Thyroid gland (tissue), 4 donors: ENCODE measurements around the gene CCNQ. TPM values are rescaled to one million over a fixed set of nuclear protein-coding genes. Genes with fewer than 3 reads are reported as not detected.

Experiments used
- DNase-seq, 2 donors: peaks; one replicate each; pipeline ENCODE4 v3.0.0-alpha.2; 2019
- H3K27ac ChIP-seq, 3 donors: fragments of 200-600 bp; sonication (generic); 1 replicate in 2 of 3; 2 replicates in 1 of 3; pipeline ENCODE4 v1.5.1; 2016 to 2019; ENCODE audit warnings: mild to moderate bottlenecking in 1 of 3, moderate library complexity in 1 of 3
- H3K27me3 ChIP-seq: fragments of 200-600 bp; sonication (generic); one replicate; pipeline ENCODE4 v1.5.1; 2019
- H3K36me3 ChIP-seq, 2 donors: fragments of 200-600 bp; sonication (generic); one replicate each; pipeline ENCODE4 v1.5.1; 2016 to 2019
- H3K4me1 ChIP-seq, 2 donors: fragments of 200-600 bp; sonication (generic); one replicate each; pipeline ENCODE4 v1.5.1; 2017 to 2019
- H3K4me3 ChIP-seq, 3 donors: fragments of 200-600 bp; sonication (generic); replicated peaks in 1 of 3; 1 replicate in 2 of 3; 2 replicates in 1 of 3; pipeline ENCODE4 v1.5.1; 2016; ENCODE audit warnings: mild to moderate bottlenecking in 1 of 3
- H3K9me3 ChIP-seq: fragments of 200-600 bp; sonication (generic); one replicate; pipeline ENCODE4 v1.5.1; 2017
- POLR2A ChIP-seq, 2 donors: fragments of 450-650 bp; IDR thresholded peaks; one replicate each; pipeline ENCODE4 v1.6.1; 2017; ENCODE audit warnings: antibody characterized with exemption in 2 of 2, mild to moderate bottlenecking in 2 of 2, moderate library complexity in 1 of 2
- whole genome bisulfite sequencing, 2 donors: methylation state at CpG; one replicate each; pipeline ENCODE4 v1.1.5; 2017; 5-methylcytosine and 5-hydroxymethylcytosine counted together
- intact Hi-C: fragments of 100-400 bp; cut with DNase I; formaldehyde crosslinking; loops from one replicate; pipeline ENCODE4 v1.15.1; 2023
- total RNA-seq, 4 donors: library from RNA; depleted of rRNA; stranded (reverse); fragments of >200 nt; gene quantifications; one replicate each; pipeline ENCODE4 v1.2.3, GENCODE V29; 2016
- TF ChIP-seq, protein P1 (sequence below), 6 experiments: fragments of 200-600 bp in 3 of 6; fragments of 450-650 bp in 3 of 6; sonication (generic) in 3 of 6; IDR thresholded peaks; one replicate each; pipeline ENCODE4 v1.5.1; 2016 to 2019; ENCODE audit warnings: antibody characterized with exemption in 6 of 6, mild to moderate bottlenecking in 2 of 6, inconsistent platforms in 1 of 6, moderate library complexity in 1 of 6

Gene CCNQ
- total RNA-seq, 4 donors from 2014 or later, result 22.0 to 43.3 (median 33.0) TPM

DNA sequence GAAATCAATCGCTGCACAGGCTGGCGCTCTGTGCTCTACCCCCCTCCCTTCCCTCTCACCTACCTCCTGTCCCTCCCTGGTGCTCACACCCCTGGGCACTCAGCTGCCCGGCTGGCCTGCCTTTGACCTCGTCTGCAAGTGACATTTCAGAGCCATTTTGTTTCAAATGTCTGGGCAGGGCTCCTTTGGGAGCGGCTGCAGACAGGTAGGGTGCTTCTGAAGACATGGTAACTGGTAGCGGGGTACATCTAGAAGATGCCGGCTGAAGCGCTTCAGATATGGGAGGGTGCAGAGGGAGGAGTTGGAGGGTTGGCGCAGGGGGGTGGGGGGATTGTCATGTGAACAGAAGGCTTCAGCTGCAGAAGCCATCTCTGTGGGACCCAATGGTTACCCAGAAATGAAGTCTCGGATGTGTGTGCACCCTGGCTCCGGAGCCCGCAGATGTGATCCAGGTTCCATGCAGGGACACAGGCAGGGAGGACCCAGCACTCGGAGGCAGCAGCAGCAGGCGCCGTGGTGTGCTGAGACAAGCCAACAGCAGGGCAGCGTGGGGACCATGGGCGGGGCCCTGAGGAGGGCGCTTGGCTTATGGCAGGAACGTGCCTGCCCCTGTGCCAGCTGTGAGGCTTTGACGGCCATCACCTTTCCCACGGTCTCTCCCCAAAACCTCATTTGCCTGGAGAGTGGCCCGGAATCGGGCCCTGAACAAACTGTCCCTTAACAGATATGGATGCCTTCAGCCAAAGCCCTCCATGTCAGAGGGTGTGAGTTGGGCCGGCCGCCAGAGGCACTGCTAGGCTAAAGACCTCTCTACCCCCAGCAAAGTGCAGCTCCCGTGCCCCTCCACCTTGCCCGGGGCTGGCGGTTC lies 40.5 kb upstream of the CCNQ start:
- 79 to 91% methylated on average over 4 to 15 of the region's 28 CpGs for WGBS, 2 donors
- intact Hi-C loops, result no loop called here

DNA sequence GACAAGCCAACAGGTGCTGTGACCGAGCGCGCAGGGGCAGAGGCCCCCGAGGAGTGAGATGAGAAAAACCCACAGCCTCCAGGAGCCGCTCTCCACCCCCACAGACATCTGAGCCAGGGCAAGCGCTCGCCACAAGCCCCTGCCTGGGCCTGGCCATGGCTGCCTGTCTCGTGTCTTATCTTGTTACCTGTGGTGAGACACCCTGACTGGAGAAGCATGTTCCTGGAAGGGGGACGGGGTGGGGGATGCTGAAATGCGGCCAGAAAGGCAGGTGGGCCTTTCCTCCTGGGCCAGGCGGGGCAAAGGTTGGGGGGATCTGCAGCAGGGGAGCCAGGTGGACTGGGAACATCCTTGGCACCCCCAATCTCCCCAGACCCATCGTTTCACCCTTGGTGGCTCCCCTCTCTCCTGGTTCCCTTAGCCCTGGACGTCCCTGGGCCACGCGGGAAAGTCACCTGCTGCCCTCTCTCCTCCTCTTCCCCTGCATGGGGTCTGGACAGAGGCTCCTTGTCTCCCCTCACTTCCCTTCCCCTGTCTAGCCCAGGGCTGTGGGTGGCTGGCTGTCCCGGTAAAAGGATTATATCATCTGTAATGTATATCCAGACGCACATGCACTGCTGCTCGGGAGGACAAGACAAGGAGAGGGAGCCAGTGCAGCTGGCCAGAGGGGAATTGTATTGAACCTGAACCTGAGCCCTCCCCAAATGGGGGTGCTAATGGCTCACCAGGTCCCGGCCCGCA lies 39.7 kb upstream of the CCNQ start:
- H3K36me3 ChIP-seq, result no peaks in the 10 kb centered on the region
- H3K4me1 ChIP-seq, result peaks cover 0 to 7% of the 10 kb centered on the region in 2 donors
- no peak for DNase-seq
- H3K9me3 ChIP-seq, result no peaks in the 10 kb centered on the region
- TF ChIP-seq, protein P1, sequence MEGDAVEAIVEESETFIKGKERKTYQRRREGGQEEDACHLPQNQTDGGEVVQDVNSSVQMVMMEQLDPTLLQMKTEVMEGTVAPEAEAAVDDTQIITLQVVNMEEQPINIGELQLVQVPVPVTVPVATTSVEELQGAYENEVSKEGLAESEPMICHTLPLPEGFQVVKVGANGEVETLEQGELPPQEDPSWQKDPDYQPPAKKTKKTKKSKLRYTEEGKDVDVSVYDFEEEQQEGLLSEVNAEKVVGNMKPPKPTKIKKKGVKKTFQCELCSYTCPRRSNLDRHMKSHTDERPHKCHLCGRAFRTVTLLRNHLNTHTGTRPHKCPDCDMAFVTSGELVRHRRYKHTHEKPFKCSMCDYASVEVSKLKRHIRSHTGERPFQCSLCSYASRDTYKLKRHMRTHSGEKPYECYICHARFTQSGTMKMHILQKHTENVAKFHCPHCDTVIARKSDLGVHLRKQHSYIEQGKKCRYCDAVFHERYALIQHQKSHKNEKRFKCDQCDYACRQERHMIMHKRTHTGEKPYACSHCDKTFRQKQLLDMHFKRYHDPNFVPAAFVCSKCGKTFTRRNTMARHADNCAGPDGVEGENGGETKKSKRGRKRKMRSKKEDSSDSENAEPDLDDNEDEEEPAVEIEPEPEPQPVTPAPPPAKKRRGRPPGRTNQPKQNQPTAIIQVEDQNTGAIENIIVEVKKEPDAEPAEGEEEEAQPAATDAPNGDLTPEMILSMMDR (IDR thresholded peaks at IDR 0.05), result no peak
- TF ChIP-seq POLR2A (IDR thresholded peaks at IDR 0.05), result no peak
- no peak overlapping the region for H3K27ac ChIP-seq
- no peak overlapping the region for H3K4me3 ChIP-seq
- intact Hi-C loops, result no loop called here
- no peaks in the 10 kb centered on the region for H3K27me3 ChIP-seq
- WGBS, 2 donors, result 60 to 79% methylated on average over 3 to 9 of the region's 20 CpGs

More for the DNA sequence above, 40.5 kb upstream of the CCNQ start:
- Histone ChIP-seq H3K4me3 (no peak overlapping the region), H3K27ac (no peak overlapping the region), H3K36me3 (no peaks in the 10 kb centered on the region), H3K9me3 (no peaks in the 10 kb centered on the region), H3K4me1 (peaks cover 0 to 7% of the 10 kb centered on the region in 2 donors), H3K27me3 (no peaks in the 10 kb centered on the region)
- no peak for TF ChIP-seq POLR2A (IDR thresholded peaks at IDR 0.05)
- TF ChIP-seq, protein P1 (IDR thresholded peaks at IDR 0.05), result no peak
- DNase-seq, result no peak

DNA sequence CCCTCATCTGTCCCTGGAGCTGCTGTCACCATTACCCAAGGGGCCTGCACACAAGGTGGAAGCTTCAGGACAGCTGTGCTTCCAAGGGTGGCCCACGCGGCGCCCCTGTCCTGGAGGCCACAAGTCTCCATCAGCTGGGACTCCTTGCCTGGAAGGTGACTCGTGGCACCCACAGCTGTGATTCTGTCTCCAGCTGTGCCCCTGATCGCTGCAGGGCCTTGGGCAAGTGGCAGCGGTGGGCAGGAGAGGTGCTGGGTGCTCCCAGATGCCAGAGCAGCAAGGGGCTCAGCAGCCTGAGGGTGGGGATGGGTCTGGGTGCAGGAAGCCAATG lies 39.1 kb upstream of the CCNQ start:
- TF ChIP-seq POLR2A (IDR thresholded peaks at IDR 0.05), result no peak
- TF ChIP-seq, protein P1 (IDR thresholded peaks at IDR 0.05), result no peak
- Histone ChIP-seq H3K27ac (no peak overlapping the region), H3K4me1 (peaks cover 0 to 7% of the 10 kb centered on the region in 2 donors), H3K9me3 (no peaks in the 10 kb centered on the region), H3K27me3 (no peaks in the 10 kb centered on the region), H3K36me3 (no peaks in the 10 kb centered on the region), H3K4me3 (no peak overlapping the region)
- intact Hi-C loops, result no loop called here
- DNase-seq, result no peak
- 100% methylated on average over 1 of the region's 6 CpGs; no CpG with 5 or more reads in 1 of the 2 donors for WGBS, 2 donors

DNA sequence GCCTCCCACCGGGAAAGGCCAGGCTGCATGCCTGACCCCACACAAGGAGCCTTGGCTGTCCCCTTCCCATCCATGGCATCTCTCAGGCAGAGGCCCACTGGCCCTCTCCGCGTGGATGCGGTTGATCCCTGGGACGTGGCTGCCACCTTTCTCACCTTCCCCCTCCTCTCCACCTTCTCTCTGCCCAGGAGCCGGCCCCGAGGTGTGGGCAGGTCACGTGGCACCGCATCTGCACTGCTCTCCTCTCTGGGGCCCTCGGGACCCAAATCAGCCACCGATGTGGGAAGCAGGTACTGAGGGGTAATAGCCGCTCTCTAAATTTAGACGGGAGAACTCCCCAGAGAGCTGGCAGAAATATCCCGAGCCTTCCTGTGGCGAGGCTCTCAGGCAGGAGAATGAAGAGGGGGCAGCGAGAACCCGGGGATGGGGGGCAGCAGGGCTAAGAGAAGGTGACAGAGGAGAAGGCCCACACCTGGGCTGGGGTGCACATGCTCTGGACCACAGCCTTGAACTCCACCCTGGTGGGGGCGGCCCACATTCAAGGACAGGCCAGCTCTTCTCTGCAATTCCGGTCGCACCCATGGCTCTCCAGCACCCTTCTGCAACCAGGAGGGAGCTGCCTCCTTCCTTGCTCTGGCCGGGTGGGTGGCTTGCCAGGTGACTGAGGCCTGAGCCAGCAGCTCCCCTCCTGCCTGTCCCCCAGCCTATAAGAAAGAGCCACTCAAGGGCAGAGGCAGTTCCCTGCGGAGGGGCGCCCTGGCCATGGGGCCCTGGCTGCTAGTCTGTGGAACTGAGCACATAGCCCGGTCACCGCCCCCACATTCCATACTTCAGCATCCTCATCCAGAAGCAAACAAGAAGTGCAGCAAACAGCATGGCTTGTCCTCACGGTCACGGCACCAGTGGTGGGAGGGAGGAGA lies 38.4 kb upstream of the CCNQ start:
- 67 to 91% methylated on average over 4 to 9 of the region's 27 CpGs for WGBS, 2 donors
- DNase-seq, result no peak
- no peak overlapping the region for H3K27ac ChIP-seq
- H3K36me3 ChIP-seq, result no peaks in the 10 kb centered on the region
- TF ChIP-seq, protein P1 (IDR thresholded peaks at IDR 0.05), result no peak
- TF ChIP-seq POLR2A (IDR thresholded peaks at IDR 0.05), result no peak
- peaks cover 0 to 6% of the 10 kb centered on the region in 2 donors for H3K4me1 ChIP-seq
- no peak overlapping the region for H3K4me3 ChIP-seq
- H3K27me3 ChIP-seq, result no peaks in the 10 kb centered on the region
- no peaks in the 10 kb centered on the region for H3K9me3 ChIP-seq
- intact Hi-C loops, result no loop called here
